HG03175 (cell line): Measurements from ENCODE around the gene NLRP6.
"Not testable (repeated sequence)": the region's sequence is repeated elsewhere in the genome, so short reads cannot be mapped to it uniquely, and the experiment has no call there.

Experiments used
- ATAC-seq: cut with Tn5 transposase; IDR thresholded peaks from one replicate; pipeline ENCODE4 v1.9.1; 2021; ENCODE audit warnings: mild to moderate bottlenecking, moderate library complexity; ENCODE audit not compliant: unreplicated experiment

The NLRP6 gene

GRCh38 chr11:306645-307371 is 28.6 kb downstream of the NLRP6 start:
- no peak for ATAC-seq

- not testable (repeated sequence) for ATAC-seq
Measured at GRCh38 chr11:307766-308708, 29.8 kb downstream of the NLRP6 start, which contains the start of gene IFITM2. Gene IFITM2, plus strand, starts transcription at chr11:307816. Its CDS starts 377 bp downstream, at chr11:308193.

GRCh38 chr11:308740-309665 is 30.8 kb downstream of the NLRP6 start:
- not testable (repeated sequence) for ATAC-seq

- not testable (repeated sequence) for ATAC-seq
Measured at GRCh38 chr11:309979-310572, 31.9 kb downstream of the NLRP6 start.

GRCh38 chr11:311013-311748 is 33.0 kb downstream of the NLRP6 start:
- peak; percentile 32 for ATAC-seq

GRCh38 chr11:312092-312816 is 34.0 kb downstream of the NLRP6 start:
- no peak for ATAC-seq

GRCh38 chr11:313304-313786 is 35.1 kb downstream of the NLRP6 start:
- peak; percentile 0 for ATAC-seq

- peak; percentile 39 for ATAC-seq
Measured at GRCh38 chr11:313787-314553, 35.8 kb downstream of the NLRP6 start, which contains the start of gene IFITM1. Gene IFITM1, plus strand, starts transcription at chr11:314040. Its CDS starts 131 bp downstream, at chr11:314171.

GRCh38 chr11:314554-314875 is 36.3 kb downstream of the NLRP6 start:
- ATAC-seq: not testable (repeated sequence)

GRCh38 chr11:315051-315481 is 36.9 kb downstream of the NLRP6 start:
- ATAC-seq: no peak

GRCh38 chr11:315516-315994 is 37.3 kb downstream of the NLRP6 start:
- ATAC-seq: no peak

GRCh38 chr11:316031-316701 is 38.0 kb downstream of the NLRP6 start:
- no peak for ATAC-seq

GRCh38 chr11:316891-317301 is 38.7 kb downstream of the NLRP6 start:
- no peak for ATAC-seq

- ATAC-seq: peak; percentile 4
Measured at GRCh38 chr11:317668-318404, 39.6 kb downstream of the NLRP6 start.

- ATAC-seq: peak; percentile 48
Measured at GRCh38 chr11:318405-319120, 40.4 kb downstream of the NLRP6 start.
